Measurements from ENCODE around the gene TESK1.
A peak's percentile ranks its signal among the peaks of the same experiment; 100 is the strongest.

Gene TESK1

DNA sequence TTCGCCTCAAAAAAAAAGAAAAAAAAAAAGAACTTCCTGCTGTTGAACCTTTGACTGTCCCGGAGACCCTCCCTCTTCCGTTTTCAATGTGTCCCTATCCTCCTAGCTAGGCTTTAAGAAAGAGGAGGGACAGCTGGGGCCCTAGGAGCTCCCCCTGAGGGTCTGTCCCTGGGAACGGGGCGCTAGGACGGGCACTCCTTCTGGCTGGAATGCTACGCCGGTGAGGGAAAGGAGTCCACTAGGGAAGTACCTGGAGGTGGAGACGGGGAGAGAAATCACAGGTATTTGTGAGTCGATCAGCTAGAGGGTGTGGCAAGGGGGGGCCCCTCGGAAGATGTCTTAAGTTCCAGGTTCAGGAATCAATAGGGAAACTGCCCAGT is 41.1 kb downstream of the TESK1 start:
- ChIA-PET POLR2A (interaction anchor here (0.5 to 1.6 kb wide), 3 partner anchors 12 to 86 kb away, joined by 3 to 5 read pairs (median 5); partner anchors contain the start of genes CCDC107, CREB3, RMRP and TLN1), CTCF (interaction anchor here (1.0 to 7.2 kb wide), 20 partner anchors 12 to 180 kb away, joined by 3 to 138 read pairs (median 6); partner anchors contain the start of genes ARHGEF39, CCDC107, CD72 and CREB3)
- DNase-seq (ENCODE audit: extremely low spot score) = peak; percentile 28
- TF ChIP-seq, protein P1, sequence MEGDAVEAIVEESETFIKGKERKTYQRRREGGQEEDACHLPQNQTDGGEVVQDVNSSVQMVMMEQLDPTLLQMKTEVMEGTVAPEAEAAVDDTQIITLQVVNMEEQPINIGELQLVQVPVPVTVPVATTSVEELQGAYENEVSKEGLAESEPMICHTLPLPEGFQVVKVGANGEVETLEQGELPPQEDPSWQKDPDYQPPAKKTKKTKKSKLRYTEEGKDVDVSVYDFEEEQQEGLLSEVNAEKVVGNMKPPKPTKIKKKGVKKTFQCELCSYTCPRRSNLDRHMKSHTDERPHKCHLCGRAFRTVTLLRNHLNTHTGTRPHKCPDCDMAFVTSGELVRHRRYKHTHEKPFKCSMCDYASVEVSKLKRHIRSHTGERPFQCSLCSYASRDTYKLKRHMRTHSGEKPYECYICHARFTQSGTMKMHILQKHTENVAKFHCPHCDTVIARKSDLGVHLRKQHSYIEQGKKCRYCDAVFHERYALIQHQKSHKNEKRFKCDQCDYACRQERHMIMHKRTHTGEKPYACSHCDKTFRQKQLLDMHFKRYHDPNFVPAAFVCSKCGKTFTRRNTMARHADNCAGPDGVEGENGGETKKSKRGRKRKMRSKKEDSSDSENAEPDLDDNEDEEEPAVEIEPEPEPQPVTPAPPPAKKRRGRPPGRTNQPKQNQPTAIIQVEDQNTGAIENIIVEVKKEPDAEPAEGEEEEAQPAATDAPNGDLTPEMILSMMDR (IDR thresholded peaks at IDR 0.05; ENCODE audit: control extremely low read depth, extremely low read depth, low read depth, missing control alignments) = no peak

DNA sequence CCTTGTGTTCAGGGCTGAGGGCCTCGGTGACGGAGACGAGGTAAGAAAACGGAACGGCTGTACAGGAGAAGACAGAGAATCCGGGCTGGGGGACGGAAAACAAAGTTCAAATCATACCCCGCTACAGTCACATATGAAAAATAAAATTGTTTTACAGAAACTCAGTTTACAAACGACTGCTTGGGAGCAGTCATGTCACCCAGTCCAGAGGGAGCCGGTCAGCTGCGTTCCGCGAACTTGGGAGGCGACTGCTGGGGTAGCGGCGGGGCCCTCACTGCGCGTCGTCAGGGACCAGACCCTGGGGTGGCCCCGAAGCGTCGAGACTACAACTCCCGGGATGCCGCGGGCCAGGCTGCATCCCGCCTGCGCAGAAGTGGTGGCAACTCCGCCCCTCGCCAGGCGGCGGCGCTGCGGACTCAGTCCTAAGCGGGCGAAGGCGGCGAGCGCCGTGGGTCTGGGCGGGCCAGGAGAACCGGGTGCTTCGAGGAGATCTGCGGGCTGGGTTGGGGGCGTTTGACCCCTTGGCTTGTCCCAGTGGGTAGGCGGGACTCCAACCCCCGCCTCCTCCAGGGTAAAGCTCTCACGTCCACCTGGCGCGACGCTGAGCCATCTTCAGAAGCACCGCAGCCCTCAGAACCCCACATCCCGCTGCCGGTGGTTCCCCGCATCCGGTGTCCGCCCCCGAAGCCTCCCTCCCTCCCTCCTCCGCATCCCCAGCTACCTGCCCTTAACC is 41.6 kb downstream of the TESK1 start:
- TF ChIP-seq, protein P1 (IDR thresholded peaks at IDR 0.05; ENCODE audit: control extremely low read depth, extremely low read depth, low read depth, missing control alignments) = peak; percentile 98
- peak; percentile 94 for DNase-seq (ENCODE audit: extremely low spot score)
- ChIA-PET CTCF (interaction anchor here (0.7 to 7.2 kb wide), 30 partner anchors 8 to 567 kb away, joined by 3 to 138 read pairs (median 4); partner anchors contain the start of genes ARHGEF39, CCDC107, CD72 and CREB3), POLR2A (interaction anchor here (0.5 to 1.6 kb wide), 3 partner anchors 11 to 85 kb away, joined by 3 to 5 read pairs (median 5); partner anchors contain the start of genes CCDC107, CREB3, RMRP and TLN1)

DNA sequence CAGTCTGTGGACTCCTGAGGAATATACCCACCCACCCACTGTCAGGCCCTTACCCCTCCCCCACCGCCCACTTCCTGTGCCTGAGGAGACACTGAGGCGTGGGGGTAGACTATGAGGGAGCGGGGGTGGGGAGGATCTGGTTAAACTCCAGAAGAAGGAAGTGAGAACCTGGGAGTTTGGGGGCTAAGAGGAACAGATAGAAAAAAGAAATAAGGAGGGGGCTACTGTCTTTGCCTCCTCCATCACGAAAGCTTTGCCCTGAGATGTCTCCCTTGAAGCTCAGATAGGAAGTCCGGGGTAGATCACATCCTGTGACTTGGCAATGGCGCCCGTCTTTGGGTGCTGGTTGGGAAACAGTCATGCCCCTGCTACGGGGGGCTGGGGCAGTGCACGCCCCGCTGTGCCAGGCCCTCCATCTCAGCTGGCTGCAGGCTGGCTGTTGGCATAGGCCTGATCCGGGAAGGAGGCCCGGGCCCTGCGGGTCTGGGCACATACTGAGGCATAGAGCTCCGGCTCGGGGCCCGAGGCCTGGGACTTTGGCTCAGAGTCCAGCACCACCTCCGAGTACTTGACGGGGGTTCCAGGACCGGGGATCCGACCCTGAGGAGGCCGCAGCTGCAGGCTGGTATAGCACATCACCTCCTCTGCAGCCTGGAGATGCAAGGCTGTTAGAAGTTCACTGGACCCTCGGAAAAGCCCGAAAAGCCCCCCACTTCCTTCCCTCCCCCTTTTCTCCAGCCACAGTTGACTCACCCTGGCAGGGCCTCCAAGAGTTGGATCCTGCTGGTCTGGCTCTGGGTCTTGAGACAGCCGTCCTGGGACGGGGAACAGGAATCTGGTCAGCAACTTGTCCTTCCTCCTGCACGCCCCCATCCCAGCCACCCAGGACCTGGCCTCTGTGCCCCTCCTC is 44.6 kb downstream of the TESK1 start:
- ChIA-PET POLR2A (interaction anchor here (1.0 to 1.5 kb wide), 3 partner anchors 38 to 83 kb away, joined by 3 to 4 read pairs (median 3); partner anchors contain the start of genes CREB3 and TLN1), CTCF (interaction anchor here (1.2 to 7.2 kb wide), 8 partner anchors 10 to 176 kb away, joined by 3 to 138 read pairs (median 4); partner anchors contain the start of genes ARHGEF39, CCDC107, CD72 and CREB3)
- DNase-seq (ENCODE audit: extremely low spot score) = peak; percentile 50

DNA sequence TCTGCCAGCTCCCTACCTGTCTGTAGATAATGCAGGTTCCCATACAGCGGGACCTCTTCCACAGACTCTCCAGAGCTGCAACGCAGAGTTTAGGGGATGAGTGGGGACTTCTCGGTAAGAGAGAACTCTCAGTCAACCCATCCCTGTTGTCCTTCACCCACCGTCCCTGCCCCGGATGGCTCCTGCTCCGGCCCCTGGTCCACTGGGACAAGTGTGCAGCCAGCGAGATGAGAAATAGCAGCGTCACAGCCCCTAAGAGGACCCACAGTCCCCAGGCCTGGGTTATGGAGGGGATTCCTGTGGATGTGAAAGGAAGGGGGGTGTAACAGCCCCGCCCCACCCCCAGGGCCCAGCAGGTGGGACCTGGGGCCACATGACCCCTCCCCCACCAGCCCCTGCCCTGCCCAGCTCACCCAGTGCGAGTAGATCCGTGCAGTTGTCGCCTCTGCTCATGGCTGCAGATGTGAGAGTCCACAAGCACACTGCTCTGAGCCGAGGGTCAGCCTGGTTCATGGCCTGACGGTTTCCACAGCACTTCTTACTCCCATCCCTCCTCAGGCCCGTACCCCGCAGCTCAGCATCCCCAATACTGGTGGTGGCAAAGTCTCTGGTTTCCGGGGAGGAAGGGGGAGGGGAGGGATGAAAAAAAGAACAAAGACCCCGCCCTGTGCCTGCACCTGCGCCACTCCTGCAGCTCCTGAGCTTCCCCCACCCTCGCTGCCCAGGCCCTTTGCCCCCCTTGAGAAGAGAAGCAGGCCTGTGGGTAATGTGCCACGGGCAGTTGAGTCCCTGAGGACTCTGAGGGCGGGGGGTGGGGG is 45.5 kb downstream of the TESK1 start, which contains the start of gene SIT1:
TSS of gene SIT1 (minus strand) at position 591 of the 818 bp plus-strand sequence. CDS start at position 513, 78 bp downstream.
- CTCF ChIA-PET = interaction anchor here (1.5 to 7.2 kb wide), 3 partner anchors 35 to 79 kb away, joined by 4 to 97 read pairs (median 13); partner anchors contain the start of gene CD72

More for the DNA sequence above, 44.6 kb downstream of the TESK1 start:
- TF ChIP-seq, protein P1 (IDR thresholded peaks at IDR 0.05; ENCODE audit: control extremely low read depth, extremely low read depth, low read depth, missing control alignments) = no peak

DNA sequence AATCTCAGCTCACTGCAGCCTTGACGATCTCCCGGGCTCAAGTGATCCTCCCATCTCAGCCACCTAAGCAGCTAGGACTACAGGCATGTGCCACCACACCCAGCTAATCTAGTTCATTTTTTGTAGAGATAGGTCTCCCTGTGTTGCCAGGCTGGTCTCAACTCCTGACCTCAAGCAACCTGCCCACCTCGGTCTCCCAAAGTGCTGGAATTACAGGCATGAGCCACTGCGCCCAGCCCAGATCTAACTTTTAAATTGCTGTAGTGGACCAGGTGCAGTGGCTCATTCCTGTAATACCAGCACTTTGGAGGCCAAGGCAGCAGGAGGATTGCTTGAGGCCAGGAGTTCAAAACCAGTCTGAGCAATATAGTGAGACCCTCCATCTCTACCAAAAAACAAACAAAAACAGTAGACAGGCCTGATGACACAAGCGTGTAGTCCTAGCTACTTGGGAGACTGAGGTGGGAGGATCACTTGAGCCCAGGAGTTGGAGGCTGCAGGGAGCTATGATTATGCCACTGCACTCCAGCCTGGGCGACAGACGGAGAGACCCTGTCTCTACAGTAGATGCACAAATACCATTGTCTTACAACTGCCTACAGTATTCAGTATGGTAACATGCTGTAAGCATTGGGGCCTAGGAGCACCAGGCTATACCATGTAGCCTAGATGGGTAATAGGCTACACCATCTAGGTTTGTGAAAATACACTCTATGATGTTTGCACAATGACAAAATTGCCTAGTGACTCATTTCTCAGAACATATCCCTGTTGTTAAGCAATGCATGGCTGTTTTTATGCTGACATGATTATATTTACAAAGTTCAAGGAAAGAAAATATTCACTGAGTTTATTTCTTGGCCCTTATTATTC is 47.1 kb downstream of the TESK1 start:
- ChIA-PET POLR2A (no interaction called here), CTCF (interaction anchor here (1.7 kb wide), 1 partner anchor 173 kb away, joined by 5 read pairs; no protein-coding TSS in a partner anchor)
- TF ChIP-seq, protein P1 (IDR thresholded peaks at IDR 0.05; ENCODE audit: control extremely low read depth, extremely low read depth, low read depth, missing control alignments) = no peak
- DNase-seq (ENCODE audit: extremely low spot score) = no peak

More for the DNA sequence above, 45.5 kb downstream of the TESK1 start, which contains the start of gene SIT1:
- POLR2A ChIA-PET = interaction anchor here (1.2 to 1.5 kb wide), 2 partner anchors 39 to 82 kb away, joined by 3 to 4 read pairs; partner anchors contain the start of genes CREB3 and TLN1
- peak; percentile 69 for DNase-seq (ENCODE audit: extremely low spot score)
- TF ChIP-seq, protein P1 (IDR thresholded peaks at IDR 0.05; ENCODE audit: control extremely low read depth, extremely low read depth, low read depth, missing control alignments) = no peak

Data from GM10248 (cell line).